WTC11 (cell line): Measurements from ENCODE around the gene YKT6. TPM values are rescaled to one million over a fixed set of nuclear protein-coding genes. Genes with fewer than 3 reads are reported as not detected.

Experiments
- ATAC-seq: fragments of 200-7000 bp; cut with Tn5 transposase; 2 replicates; pipeline ENCODE4 v1.10.0; 2021; ENCODE audit warnings: mild to moderate bottlenecking, moderate library complexity
- CTCF ChIA-PET: fragments of 300-600 bp; sonication (Branson Sonifier 250); formaldehyde crosslinking; loops from one replicate; lab custom pipeline; 2021; ENCODE audit warnings: antibody characterized with exemption; lab: Charles Lee
- POLR2A ChIA-PET: fragments of 350-600 bp; sonication (Branson Sonifier 250); formaldehyde crosslinking; loops from one replicate; lab custom pipeline; 2021; ENCODE audit warnings: antibody characterized with exemption; lab: Charles Lee
- DNase-seq: peaks from one replicate; pipeline ENCODE4 v3.0.0; 2021; ENCODE audit warnings: low spot score
- H3K27ac Mint-ChIP-seq: 2 replicates; pipeline ENCODE4 v1.8.0; 2021; ENCODE audit warnings: mixed read lengths
- H3K27me3 Mint-ChIP-seq: 2 replicates; pipeline ENCODE4 v1.8.0; 2021; ENCODE audit warnings: low read depth, mild to moderate bottlenecking, moderate library complexity, mixed read lengths
- H3K36me3 Mint-ChIP-seq: 2 replicates; pipeline ENCODE4 v1.8.0; 2021; ENCODE audit warnings: mixed read lengths
- H3K4me1 Mint-ChIP-seq: 2 replicates; pipeline ENCODE4 v1.8.0; 2022; ENCODE audit warnings: mixed read lengths
- H3K4me3 Mint-ChIP-seq: 2 replicates; pipeline ENCODE4 v1.8.0; 2021; ENCODE audit warnings: mild to moderate bottlenecking, moderate library complexity, mixed read lengths
- H3K9me3 Mint-ChIP-seq: 2 replicates; pipeline ENCODE4 v1.8.0; 2021; ENCODE audit warnings: mixed read lengths
- AR ChIP-seq: fragments of 250-450 bp; sonication (Bioruptor Pico); IDR thresholded peaks from 2 replicates; pipeline ENCODE4 v1.9.0; 2021; ENCODE audit warnings: mild to moderate bottlenecking
- CREM ChIP-seq: sonication (generic); formaldehyde crosslinking; IDR thresholded peaks from 2 replicates; pipeline ENCODE4 v1.8.1; 2022; ENCODE audit warnings: mild to moderate bottlenecking, missing genetic modification reagents, moderate library complexity
- E2F4 ChIP-seq: sonication (generic); formaldehyde crosslinking; IDR thresholded peaks from 2 replicates; pipeline ENCODE4 v1.8.1; 2022; ENCODE audit warnings: low read depth, mild to moderate bottlenecking, moderate library complexity, missing genetic modification reagents, borderline replicate concordance
- E2F5 ChIP-seq: sonication (generic); formaldehyde crosslinking; IDR thresholded peaks from 2 replicates; pipeline ENCODE4 v1.8.1; 2022; ENCODE audit warnings: mild to moderate bottlenecking, moderate library complexity, missing genetic modification reagents
- FOXJ3 ChIP-seq: sonication (generic); formaldehyde crosslinking; IDR thresholded peaks from 2 replicates; pipeline ENCODE4 v1.9.0; 2021; ENCODE audit warnings: missing genetic modification reagents, mild to moderate bottlenecking, borderline replicate concordance
- FOXP1 ChIP-seq: sonication (generic); formaldehyde crosslinking; IDR thresholded peaks from 2 replicates; pipeline ENCODE4 v1.8.0; 2022; ENCODE audit warnings: missing genetic modification reagents, mild to moderate bottlenecking, moderate library complexity, borderline replicate concordance
- GRHL2 ChIP-seq: fragments of 250-450 bp; sonication (Bioruptor Pico); IDR thresholded peaks from 2 replicates; pipeline ENCODE4 v1.8.0; 2022; ENCODE audit warnings: mild to moderate bottlenecking, moderate library complexity; ENCODE audit not compliant: insufficient replicate concordance, severe bottlenecking
- HMGXB4 ChIP-seq: sonication (generic); formaldehyde crosslinking; IDR thresholded peaks from 2 replicates; pipeline ENCODE4 v1.8.1; 2023; ENCODE audit warnings: mild to moderate bottlenecking, moderate library complexity, missing genetic modification reagents
- IRF2 ChIP-seq: sonication (generic); formaldehyde crosslinking; IDR thresholded peaks from 2 replicates; pipeline ENCODE4 v1.8.0; 2022; ENCODE audit warnings: low read depth, missing genetic modification reagents, borderline replicate concordance
- JAZF1 ChIP-seq: fragments of 250-450 bp; sonication (Bioruptor Pico); IDR thresholded peaks from 2 replicates; pipeline ENCODE4 v1.9.0; 2021; ENCODE audit warnings: moderate library complexity, mild to moderate bottlenecking, inconsistent platforms
- MAX ChIP-seq: sonication (generic); formaldehyde crosslinking; IDR thresholded peaks from 2 replicates; pipeline ENCODE4 v1.8.0; 2022; ENCODE audit warnings: mild to moderate bottlenecking, missing genetic modification reagents
- NFATC4 ChIP-seq: fragments of 250-450 bp; sonication (Bioruptor Pico); IDR thresholded peaks from 2 replicates; pipeline ENCODE4 v1.9.0; 2021; ENCODE audit warnings: mild to moderate bottlenecking
- NFE2L1 ChIP-seq: sonication (generic); formaldehyde crosslinking; IDR thresholded peaks from 2 replicates; pipeline ENCODE4 v1.8.1; 2023; ENCODE audit warnings: missing genetic modification reagents
- NR1H2 ChIP-seq: sonication (generic); formaldehyde crosslinking; IDR thresholded peaks from 2 replicates; pipeline ENCODE4 v1.9.0; 2021; ENCODE audit warnings: mild to moderate bottlenecking, moderate library complexity, missing genetic modification reagents
- SP1 ChIP-seq: sonication (generic); formaldehyde crosslinking; conservative IDR thresholded peaks from 2 replicates; pipeline ENCODE4 v1.8.1; 2022; ENCODE audit warnings: missing genetic modification reagents
- TCF7 ChIP-seq: sonication (generic); formaldehyde crosslinking; IDR thresholded peaks from 2 replicates; pipeline ENCODE4 v1.8.0; 2022; ENCODE audit warnings: mild to moderate bottlenecking, low read depth, missing genetic modification reagents, moderate library complexity
- TEAD4 ChIP-seq: sonication (generic); formaldehyde crosslinking; IDR thresholded peaks from 2 replicates; pipeline ENCODE4 v1.8.0; 2022; ENCODE audit warnings: mild to moderate bottlenecking, missing genetic modification reagents
- ZNF416 ChIP-seq: fragments of 250-450 bp; sonication (Bioruptor Pico); IDR thresholded peaks from 2 replicates; pipeline ENCODE4 v1.9.0; 2021; ENCODE audit warnings: mild to moderate bottlenecking, inconsistent platforms
- total RNA-seq: library from RNA; stranded (reverse); gene quantifications from 3 replicates; pipeline ENCODE4 v1.2.3, GENCODE V29; 2021

YKT6 gene
- total RNA-seq, 1 experiment from 2014 or later = 102 TPM

GRCh38 chr7:44239361-44239760 is 38.6 kb downstream of the YKT6 start:
- no peak for ATAC-seq
- H3K4me3 Mint-ChIP-seq = no peak overlapping the region
- H3K27me3 Mint-ChIP-seq = no peaks in the 10 kb centered on the region
- TF ChIP-seq NFE2L1 = no peak
- no peak for TF ChIP-seq MAX (CRISPR knock-in tag)
- TF ChIP-seq CREM = no peak
- TF ChIP-seq JAZF1 = no peak
- TF ChIP-seq AR (CRISPR knock-in tag) = no peak
- TF ChIP-seq FOXP1 (CRISPR knock-in tag) = no peak
- TF ChIP-seq GRHL2 (CRISPR knock-in tag) = no peak
- ChIA-PET POLR2A (no interaction called here), CTCF (interaction anchor here (2.6 kb wide), 1 partner anchor 129 kb away, joined by 27 read pairs; no protein-coding TSS in a partner anchor)
- no peak overlapping the region for H3K27ac Mint-ChIP-seq
- no peaks in the 10 kb centered on the region for H3K9me3 Mint-ChIP-seq
- no peak for DNase-seq
- H3K36me3 Mint-ChIP-seq = no peaks in the 10 kb centered on the region
- no peaks in the 10 kb centered on the region for H3K4me1 Mint-ChIP-seq

GRCh38 chr7:44240376-44240775 is 39.6 kb downstream of the YKT6 start:
- Mint-ChIP-seq H3K27ac (no peak overlapping the region), H3K9me3 (no peaks in the 10 kb centered on the region), H3K36me3 (no peaks in the 10 kb centered on the region), H3K27me3 (no peaks in the 10 kb centered on the region; the same call in 1 of the 2 replicates), H3K4me3 (no peak overlapping the region), H3K4me1 (no peaks in the 10 kb centered on the region)
- DNase-seq = no peak
- no peak for ATAC-seq
- ChIA-PET CTCF (interaction anchor here (0.6 to 3.1 kb wide), 52 partner anchors 8 to 875 kb away, joined by 3 to 28 read pairs (median 4); partner anchors contain the start of genes NUDCD3 and POLD2), POLR2A (no interaction called here)
- TF ChIP-seq NFATC4 (CRISPR knock-in tag) (no peak), SP1 (CRISPR knock-in tag) (no peak), NR1H2 (no peak), TCF7 (CRISPR knock-in tag) (no peak), E2F5 (CRISPR knock-in tag) (no peak)

- ATAC-seq = peak; percentile 89
- no peak for TF ChIP-seq IRF2
- TF ChIP-seq TCF7 (CRISPR knock-in tag) = no peak
- no peak for TF ChIP-seq TEAD4
- TF ChIP-seq HMGXB4 (CRISPR knock-in tag) = no peak
- TF ChIP-seq ZNF416 (CRISPR knock-in tag) = no peak
- TF ChIP-seq FOXJ3 (CRISPR knock-in tag) = no peak
- TF ChIP-seq AR (CRISPR knock-in tag) = no peak
- no peak for TF ChIP-seq E2F4 (CRISPR knock-in tag)
- TF ChIP-seq, all 79 proteins: peak for 0
- H3K4me3 Mint-ChIP-seq = no peak overlapping the region
- POLR2A ChIA-PET = no interaction called here
- H3K27me3 Mint-ChIP-seq = no peaks in the 10 kb centered on the region; the same call in 1 of the 2 replicates
- peak; percentile 77 for DNase-seq
- H3K27ac Mint-ChIP-seq = no peak overlapping the region
- no peaks in the 10 kb centered on the region for H3K9me3 Mint-ChIP-seq
- H3K4me1 Mint-ChIP-seq = no peaks in the 10 kb centered on the region
- CTCF ChIA-PET = interaction anchor here (0.6 to 3.1 kb wide), 54 partner anchors 8 to 874 kb away, joined by 3 to 28 read pairs (median 4); partner anchors contain the start of genes NUDCD3, POLD2 and YKT6
- no peaks in the 10 kb centered on the region for H3K36me3 Mint-ChIP-seq
These were observed 40.3 kb downstream of the YKT6 start for GRCh38 chr7:44240983-44241510.
